Measurements from ENCODE around the gene WDFY3. TPM values are rescaled to one million over a fixed set of nuclear protein-coding genes. Genes with fewer than 3 reads are reported as not detected.

Gene WDFY3
- polyA plus RNA-seq, 1 of the 3 experiments (the other 2 are of a cell fraction): 13.8 TPM

GRCh38 chr4:84677093-84677492 lies 289.4 kb downstream of the WDFY3 start:
- TF ChIP-seq RXRA (IDR thresholded peaks at IDR 0.05; ENCODE audit: borderline replicate concordance, low read depth): no peak
- no peak overlapping the region for H3K4me2 ChIP-seq
- no peaks in the 10 kb centered on the region for H3K27me3 ChIP-seq (ENCODE audit: insufficient read depth)
- peaks cover 4 to 26% of the 10 kb centered on the region in 2 experiments for H3K4me1 ChIP-seq (ENCODE audit: control insufficient read depth in 1 of 2, insufficient read depth in 2 of 2, low read depth in 1 of 2, low read length in 1 of 2)
- H3K4me3 ChIP-seq (ENCODE audit: low read depth in 2 of 2, low read length in 1 of 2): no peak overlapping the region
- no peak overlapping the region for H3K27ac ChIP-seq (ENCODE audit: low read depth in 2 of 2, low read length in 1 of 2)
- POLR2A ChIA-PET: no interaction called here
- H2AFZ ChIP-seq (ENCODE audit: low read depth): no peak overlapping the region
- H4K20me1 ChIP-seq (ENCODE audit: insufficient read depth): no peaks in the 10 kb centered on the region
- no peak overlapping the region for H3K9ac ChIP-seq
- H3K79me2 ChIP-seq (ENCODE audit: insufficient read depth): no peaks in the 10 kb centered on the region
- H3K9me3 ChIP-seq: no peaks in the 10 kb centered on the region
- no peaks in the 10 kb centered on the region for H3K9me2 ChIP-seq
- H3K36me3 ChIP-seq (replicated peaks in 1 of 2; ENCODE audit: control insufficient read depth in 1 of 2, insufficient read depth in 2 of 2, low read length in 1 of 2): peaks cover 61 to 65% of the 10 kb centered on the region in 2 experiments
- H3F3A ChIP-seq (replicated peaks; ENCODE audit: insufficient read depth): peaks cover 27% of the 10 kb centered on the region
- no peak for DNase-seq
- WGBS (ENCODE audit: low lambda C conversion rate): 92% methylated on average over 9 of the region's 9 CpGs
- CTCF ChIA-PET: no interaction called here

GRCh38 chr4:84673475-84674240 lies 292.8 kb downstream of the WDFY3 start:
- H3K4me2 ChIP-seq: peak overlapping the region; percentile 32
- H4K20me1 ChIP-seq (ENCODE audit: insufficient read depth): no peaks in the 10 kb centered on the region
- H3K27ac ChIP-seq (ENCODE audit: low read depth in 2 of 2, low read length in 1 of 2): peak overlapping the region; percentile 34 to 82; a peak in 3 of 4 replicates
- no peak overlapping the region for H2AFZ ChIP-seq (ENCODE audit: low read depth)
- H3K27me3 ChIP-seq (ENCODE audit: insufficient read depth): no peaks in the 10 kb centered on the region
- peaks cover 0 to 20% of the 10 kb centered on the region in 2 experiments; a peak in 2 of 4 replicates for H3K4me1 ChIP-seq (ENCODE audit: control insufficient read depth in 1 of 2, insufficient read depth in 2 of 2, low read depth in 1 of 2, low read length in 1 of 2)
- H3F3A ChIP-seq (replicated peaks; ENCODE audit: insufficient read depth): peaks cover 26% of the 10 kb centered on the region
- no peak overlapping the region for H3K4me3 ChIP-seq (ENCODE audit: low read depth in 2 of 2, low read length in 1 of 2)
- TF ChIP-seq RFX5 (IDR thresholded peaks at IDR 0.05; ENCODE audit: low read length) (no peak), TCF12 (IDR thresholded peaks at IDR 0.05) (peak; percentile 49; the same call in 1 of the 2 replicates), EP300 (IDR thresholded peaks at IDR 0.05; ENCODE audit: borderline replicate concordance in 1 of 2, low read depth in 1 of 2, low read length in 1 of 2) (no peak; a peak in 1 of 4 replicates), PBX3 (IDR thresholded peaks at IDR 0.05) (peak; percentile 67), NFIC (IDR thresholded peaks at IDR 0.05; ENCODE audit: borderline replicate concordance) (peak; percentile 87; the same call in 1 of the 2 replicates), FOSL2 (IDR thresholded peaks at IDR 0.05; ENCODE audit: borderline replicate concordance, low read depth) (peak; percentile 82), TEAD4 (IDR thresholded peaks at IDR 0.05; ENCODE audit: borderline replicate concordance, insufficient read depth) (peak; percentile 58; the same call in 1 of the 2 replicates), JUND (IDR thresholded peaks at IDR 0.05) (peak; percentile 89)
- 33% methylated on average over 1 of the region's 1 CpG for WGBS (ENCODE audit: low lambda C conversion rate)
- no peaks in the 10 kb centered on the region for H3K9me2 ChIP-seq
- peaks cover 60 to 68% of the 10 kb centered on the region in 2 experiments for H3K36me3 ChIP-seq (replicated peaks in 1 of 2; ENCODE audit: control insufficient read depth in 1 of 2, insufficient read depth in 2 of 2, low read length in 1 of 2)
- H3K79me2 ChIP-seq (ENCODE audit: insufficient read depth): no peaks in the 10 kb centered on the region
- no peak for DNase-seq
- ChIA-PET CTCF (interaction anchor here (1.3 kb wide), 1 partner anchor 11 kb away, joined by 4 read pairs; no protein-coding TSS in a partner anchor), POLR2A (no interaction called here)
- H3K9ac ChIP-seq: no peak overlapping the region
- H3K9me3 ChIP-seq: no peaks in the 10 kb centered on the region

DNA sequence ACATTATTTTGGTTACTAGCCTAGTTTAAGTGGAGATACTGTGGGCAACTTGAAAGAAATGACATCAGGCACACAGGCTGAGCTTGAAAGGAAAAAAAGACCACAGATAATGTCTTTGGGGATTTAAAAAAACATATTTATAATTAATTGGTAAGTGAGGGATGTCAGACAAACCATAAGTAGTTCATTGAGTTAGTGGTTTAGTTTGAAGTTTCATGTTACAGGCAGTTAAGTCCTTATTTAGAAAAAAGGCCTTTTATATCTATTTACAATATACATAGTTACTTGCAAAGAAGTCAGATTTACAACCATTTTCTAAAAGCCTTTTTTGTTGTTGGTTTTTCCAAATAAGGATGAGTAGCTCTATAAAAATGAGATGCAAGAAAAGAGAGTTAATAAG lies 294.3 kb downstream of the WDFY3 start:
- Histone ChIP-seq H2AFZ (ENCODE audit: low read depth) (no peak overlapping the region), H3F3A (replicated peaks; ENCODE audit: insufficient read depth) (peaks cover 26% of the 10 kb centered on the region), H3K4me3 (ENCODE audit: low read depth in 2 of 2, low read length in 1 of 2) (no peak overlapping the region), H4K20me1 (ENCODE audit: insufficient read depth) (no peaks in the 10 kb centered on the region), H3K9me3 (no peaks in the 10 kb centered on the region), H3K27ac (ENCODE audit: low read depth in 2 of 2, low read length in 1 of 2) (no peak overlapping the region), H3K4me2 (no peak overlapping the region), H3K79me2 (ENCODE audit: insufficient read depth) (no peaks in the 10 kb centered on the region), H3K4me1 (ENCODE audit: control insufficient read depth in 1 of 2, insufficient read depth in 2 of 2, low read depth in 1 of 2, low read length in 1 of 2) (peaks cover 0 to 20% of the 10 kb centered on the region in 2 experiments; a peak in 2 of 4 replicates), H3K9me2 (no peaks in the 10 kb centered on the region), H3K27me3 (ENCODE audit: insufficient read depth) (no peaks in the 10 kb centered on the region), H3K9ac (no peak overlapping the region), H3K36me3 (replicated peaks in 1 of 2; ENCODE audit: control insufficient read depth in 1 of 2, insufficient read depth in 2 of 2, low read length in 1 of 2) (peaks cover 61 to 66% of the 10 kb centered on the region in 2 experiments)
- no peak for DNase-seq
- POLR2A ChIA-PET: no interaction called here
- CTCF ChIA-PET: no interaction called here
- TF ChIP-seq RAD21 (IDR thresholded peaks at IDR 0.05; ENCODE audit: low read length): no peak
- TF ChIP-seq GATA2 (CRISPR knock-in tag; IDR thresholded peaks at IDR 0.05): no peak
- no peak for TF ChIP-seq RCOR1 (IDR thresholded peaks at IDR 0.05; ENCODE audit: low read length)
- no peak for TF ChIP-seq FOSL2 (IDR thresholded peaks at IDR 0.05; ENCODE audit: borderline replicate concordance, low read depth)
- no peak for TF ChIP-seq SMC3 (IDR thresholded peaks at IDR 0.05; ENCODE audit: low read depth, low read length)
- no peak for TF ChIP-seq MEF2A (IDR thresholded peaks at IDR 0.05; ENCODE audit: borderline replicate concordance, low read depth)
- TF ChIP-seq ELF1 (IDR thresholded peaks at IDR 0.05): no peak
- no peak for TF ChIP-seq SIN3A (IDR thresholded peaks at IDR 0.05; ENCODE audit: borderline replicate concordance, low read depth, low read length)

All from SK-N-SH (cell line).